Inflammatory macrophage (primary cell): ENCODE measurements around the gene GOLGA8B.
"Not testable (repeated sequence)": the region's sequence is repeated elsewhere in the genome, so short reads cannot be mapped to it uniquely, and the experiment has no call there.

Experiments used
- DNase-seq, 2 donors: peaks; one replicate each; pipeline ENCODE4 v3.0.0-alpha.2; 2020 to 2022

The GOLGA8B gene

DNA sequence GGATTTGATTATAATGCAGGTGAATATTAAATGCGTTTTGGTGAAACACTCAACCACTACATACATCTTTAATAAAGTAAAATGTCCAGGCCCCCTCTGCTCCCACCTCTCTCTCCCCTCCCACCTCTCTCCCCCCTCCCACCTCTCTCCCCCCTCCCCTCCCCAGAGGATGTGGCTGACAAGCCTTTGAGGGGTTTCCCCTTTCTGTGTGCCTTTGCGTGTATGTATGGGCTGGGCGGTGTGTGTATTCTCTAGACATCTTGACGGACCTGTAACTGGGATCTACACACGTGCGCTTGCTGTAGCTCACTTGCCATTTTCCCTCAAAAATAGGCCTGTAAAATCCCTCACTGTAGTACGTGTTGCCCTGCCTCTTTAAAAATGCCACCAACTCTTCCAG lies 28.3 kb downstream of the GOLGA8B start:
- not testable (repeated sequence) for DNase-seq

DNA sequence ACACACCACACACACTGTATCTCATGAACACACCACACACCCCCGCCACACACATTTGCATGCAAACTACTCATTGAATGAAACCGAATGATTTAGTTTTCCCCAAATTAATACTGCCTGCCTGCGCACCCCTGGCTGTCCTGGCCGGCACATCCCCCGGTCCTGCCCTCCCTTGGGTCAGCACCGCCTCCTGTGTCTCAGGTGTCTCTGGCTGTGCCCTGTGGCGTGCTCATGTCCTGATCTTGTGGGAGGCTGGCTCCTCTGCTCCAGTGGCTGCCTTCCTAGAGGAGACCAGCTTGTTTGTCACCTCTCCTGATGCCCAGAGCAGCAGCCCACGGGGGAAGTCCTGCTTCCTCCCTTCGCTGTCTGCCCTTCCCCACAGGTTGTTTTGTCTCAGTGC lies 28.7 kb downstream of the GOLGA8B start:
- not testable (repeated sequence) for DNase-seq

GRCh38 chr15:34554126-34554525 lies 29.3 kb downstream of the GOLGA8B start:
- DNase-seq = not testable (repeated sequence)

DNA sequence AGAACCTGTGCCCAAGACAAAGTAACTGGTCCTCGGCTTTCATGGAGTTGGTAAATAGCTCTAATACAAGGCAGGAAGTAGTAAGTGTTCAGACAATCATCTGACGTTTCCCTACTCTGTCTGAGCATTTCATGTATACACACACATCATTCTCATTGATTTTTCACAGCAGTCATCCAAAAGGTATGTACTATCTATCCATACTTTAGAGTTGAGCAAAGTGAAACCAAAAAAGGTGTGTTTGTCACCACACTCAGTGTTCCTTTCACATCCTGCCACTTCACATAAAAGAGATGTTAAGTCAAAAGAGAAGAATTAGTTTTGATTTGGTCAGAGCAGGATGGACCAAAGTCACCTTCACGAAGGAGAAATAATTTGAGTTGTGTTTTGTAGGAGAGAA lies 33.3 kb downstream of the GOLGA8B start:
- not testable (repeated sequence) for DNase-seq

DNA sequence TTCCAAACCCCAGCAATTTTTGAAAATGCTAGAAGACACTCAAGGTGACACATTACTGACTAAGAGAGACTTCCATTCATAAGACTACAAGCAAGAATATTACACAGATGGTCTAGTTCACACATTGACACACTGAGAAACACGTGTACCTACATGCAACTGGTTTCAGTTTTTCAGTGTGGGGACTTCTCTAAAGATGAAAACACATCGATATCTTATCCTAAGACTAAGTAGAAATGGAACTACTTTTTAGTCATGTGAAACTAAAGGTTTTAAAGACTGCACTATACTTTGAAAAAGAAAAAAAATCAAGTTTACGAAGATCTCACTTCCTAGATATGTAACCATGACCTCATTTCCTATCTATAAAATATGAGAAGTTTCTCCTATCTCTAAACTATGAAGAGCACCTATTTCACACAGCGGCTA lies 34.1 kb downstream of the GOLGA8B start:
- DNase-seq = not testable (repeated sequence)

DNA sequence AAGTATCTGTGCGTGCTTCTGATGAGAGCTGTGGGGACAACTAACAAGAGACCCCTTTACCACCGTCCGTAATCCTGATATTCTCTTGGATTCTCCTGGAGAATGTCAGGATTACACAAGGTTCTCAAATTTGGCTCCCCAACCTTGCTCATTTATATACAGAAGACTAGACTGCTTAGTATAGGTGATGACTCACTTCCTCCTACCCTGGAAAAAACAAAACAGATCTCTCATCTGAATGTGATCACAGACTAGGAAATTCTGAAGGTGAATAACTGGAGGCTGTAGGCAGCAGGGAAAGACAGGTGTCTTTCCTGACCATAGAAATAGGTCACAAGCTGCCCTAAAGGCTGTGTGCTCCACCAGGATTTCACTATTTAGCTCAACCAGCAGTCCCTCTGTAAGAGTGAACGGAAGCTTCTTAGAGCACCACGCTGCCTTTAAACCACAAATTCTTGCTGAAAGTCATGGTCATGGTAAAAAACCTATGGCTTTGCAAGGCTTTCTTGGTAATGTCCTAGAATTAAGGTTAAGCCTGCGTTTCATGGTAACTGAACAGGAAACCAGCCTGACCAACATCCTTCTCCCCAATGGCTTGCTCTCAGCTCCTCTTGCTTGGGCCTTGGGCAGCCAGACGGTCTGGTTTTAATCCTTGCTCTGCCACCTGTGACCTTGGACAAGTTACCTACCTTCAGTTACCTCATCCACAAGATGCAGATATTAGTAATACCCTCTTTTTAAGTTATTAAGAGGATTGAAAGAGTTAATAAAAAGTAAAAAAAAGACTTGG lies 39.4 kb downstream of the GOLGA8B start:
- DNase-seq = not testable (repeated sequence)

DNA sequence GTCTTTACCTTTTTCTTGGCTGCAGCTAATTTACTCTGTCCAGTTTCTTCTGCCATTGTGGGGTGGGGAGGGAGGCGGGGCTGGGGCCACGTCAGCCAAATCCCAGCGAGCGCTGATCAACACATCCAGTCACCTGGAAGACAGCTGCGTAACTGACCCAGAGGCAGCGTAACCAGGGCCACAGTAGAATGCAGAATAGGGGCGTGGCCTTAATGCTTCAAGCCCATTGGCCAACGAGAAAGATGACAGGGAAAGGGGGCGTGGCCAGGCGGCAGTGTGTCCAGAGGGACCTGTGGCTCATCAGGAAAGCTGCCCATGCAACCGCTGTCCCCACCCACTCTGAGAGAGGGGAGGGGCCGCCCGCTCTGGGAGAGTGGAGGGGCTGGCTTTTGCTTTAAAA lies 47.6 kb downstream of the GOLGA8B start:
- not testable (repeated sequence) for DNase-seq
